ENCODE data around the gene FBXO38.
"Not testable (repeated sequence)": the region's sequence is repeated elsewhere in the genome, so short reads cannot be mapped to it uniquely, and the experiment has no call there.

The FBXO38 gene

DNA sequence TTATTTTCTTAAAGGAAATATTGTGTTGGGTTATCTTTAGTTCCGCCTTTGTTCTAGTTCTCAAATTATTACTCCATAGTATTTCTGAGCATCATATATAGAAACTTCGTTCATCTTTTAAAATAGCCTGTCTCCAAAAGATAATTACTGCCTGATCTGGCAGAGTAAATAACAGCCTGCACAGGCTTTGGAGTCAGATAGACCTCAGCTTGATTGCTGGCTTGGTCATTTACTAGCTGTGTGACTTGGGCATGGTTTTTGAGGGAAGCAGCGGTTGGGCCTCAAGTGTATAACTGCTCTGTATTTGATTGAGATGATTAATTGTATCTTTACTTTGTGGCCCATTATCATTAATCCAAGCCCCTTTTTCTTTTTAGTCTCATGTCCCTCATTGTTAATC lies 50.1 kb downstream of the FBXO38 start:
- DNase-seq, result no peak

DNA sequence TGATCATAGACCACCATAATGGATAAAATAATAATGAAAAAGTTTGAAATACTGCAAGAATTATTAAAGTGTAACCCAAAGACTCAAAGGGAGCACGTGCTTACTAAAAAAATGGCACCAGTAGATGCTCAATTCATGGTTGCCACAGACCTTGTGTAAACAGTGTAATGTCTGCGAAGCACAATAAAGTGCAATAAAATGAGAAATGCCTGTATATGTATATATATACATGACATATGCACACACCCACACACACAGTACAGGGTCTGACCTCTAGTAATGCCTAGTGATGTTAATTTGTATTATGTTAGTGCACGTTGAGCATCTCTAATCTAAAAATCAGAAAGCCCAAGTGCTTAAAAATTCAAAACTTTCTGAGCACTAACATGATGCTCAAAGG lies 52.3 kb downstream of the FBXO38 start:
- no peak for DNase-seq

DNA sequence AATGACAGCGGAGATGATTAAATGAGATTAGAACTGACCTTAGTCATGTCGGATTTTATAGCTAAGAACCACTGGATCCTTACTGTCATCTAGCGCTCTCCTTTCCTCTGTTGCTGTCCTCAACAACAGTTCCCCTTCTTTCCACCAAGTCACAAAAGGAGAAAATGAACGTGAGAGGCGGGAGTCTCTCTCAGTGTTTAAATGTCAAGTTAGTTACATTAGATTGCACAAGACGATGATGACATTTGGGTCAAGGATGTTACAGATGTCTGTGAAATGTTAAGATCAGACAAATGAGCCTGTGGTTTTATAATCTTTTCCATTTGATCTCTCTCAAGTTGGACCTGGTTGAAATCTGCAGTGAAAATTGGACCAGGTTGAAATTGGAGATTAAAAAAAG lies 53.5 kb downstream of the FBXO38 start:
- DNase-seq, result no peak

DNA sequence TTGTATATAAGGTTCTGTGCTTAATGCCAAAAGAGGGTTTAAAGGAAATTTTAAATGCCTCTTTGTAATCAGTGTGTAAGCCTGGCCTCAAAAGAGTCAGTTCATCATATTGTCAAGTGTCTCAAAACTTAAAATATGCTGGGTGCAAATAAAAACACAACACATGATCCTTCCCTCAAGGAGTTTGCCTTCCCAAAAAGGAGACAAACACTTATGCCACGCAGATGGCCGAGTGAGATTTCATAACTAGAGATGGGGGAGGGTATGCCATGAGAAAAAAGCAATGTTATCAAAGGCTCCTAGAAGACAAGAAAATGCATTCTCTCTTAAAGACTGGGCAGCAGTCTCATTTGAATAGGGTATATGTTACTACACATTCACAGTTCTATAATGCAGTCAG lies 55.2 kb downstream of the FBXO38 start:
- DNase-seq, result no peak

DNA sequence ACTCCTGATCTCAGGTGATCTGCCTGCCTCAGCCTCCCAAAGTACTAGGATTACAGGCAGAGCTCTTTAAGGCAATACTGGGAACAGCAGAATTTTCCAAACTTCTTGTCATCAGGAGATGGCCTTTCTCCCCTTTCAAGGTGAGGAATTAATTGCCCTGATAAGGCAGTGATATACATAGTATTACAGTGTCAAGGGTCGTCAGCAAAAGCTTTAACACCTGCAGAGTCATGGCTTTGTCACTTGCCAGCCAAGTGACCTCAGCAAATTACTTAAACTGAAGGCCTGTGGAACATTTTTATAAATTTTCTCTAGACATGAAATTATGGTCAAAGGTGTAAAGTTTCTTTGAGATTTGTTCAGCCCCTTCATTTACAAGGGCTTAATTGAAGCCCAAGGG lies 59.5 kb downstream of the FBXO38 start:
- DNase-seq, result no peak

DNA sequence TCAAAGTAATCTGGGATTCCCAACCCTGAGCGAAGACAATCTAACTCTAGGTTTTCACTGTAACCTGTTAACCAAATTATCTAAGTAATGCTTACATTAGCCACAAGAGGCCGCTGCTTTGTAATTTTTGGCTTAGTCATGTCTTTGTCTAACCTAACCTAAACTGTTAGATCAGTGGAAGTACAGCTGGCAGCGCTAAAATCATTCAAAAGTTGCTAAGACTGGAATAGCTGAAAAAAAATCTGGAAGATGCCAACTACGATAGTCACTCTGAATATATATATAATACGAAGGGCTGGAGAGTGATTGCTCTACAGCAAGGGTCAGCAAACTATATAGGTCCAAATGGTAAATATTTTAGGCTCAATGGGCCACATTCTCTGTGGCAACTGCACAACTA lies 60.2 kb downstream of the FBXO38 start:
- DNase-seq, result peak; percentile 60

DNA sequence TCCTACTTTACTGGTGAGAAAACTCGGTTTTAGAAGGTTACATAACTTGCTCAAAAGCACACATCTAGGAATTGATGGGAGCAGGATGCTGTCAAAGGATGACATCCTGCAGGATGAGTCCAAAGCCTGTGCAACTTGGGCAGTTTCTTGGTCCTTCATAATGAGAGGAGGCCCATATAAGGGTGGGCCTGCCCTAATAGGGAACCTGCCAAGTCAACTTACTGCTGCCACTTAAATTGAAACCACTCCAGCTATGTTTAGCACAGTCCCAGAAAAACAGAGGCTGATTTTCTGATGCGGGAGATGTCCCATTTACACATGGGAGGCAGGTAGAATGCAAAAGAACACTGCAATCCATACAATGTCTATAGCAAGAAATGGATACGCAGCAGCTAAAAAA lies 61.8 kb downstream of the FBXO38 start:
- DNase-seq, result no peak

DNA sequence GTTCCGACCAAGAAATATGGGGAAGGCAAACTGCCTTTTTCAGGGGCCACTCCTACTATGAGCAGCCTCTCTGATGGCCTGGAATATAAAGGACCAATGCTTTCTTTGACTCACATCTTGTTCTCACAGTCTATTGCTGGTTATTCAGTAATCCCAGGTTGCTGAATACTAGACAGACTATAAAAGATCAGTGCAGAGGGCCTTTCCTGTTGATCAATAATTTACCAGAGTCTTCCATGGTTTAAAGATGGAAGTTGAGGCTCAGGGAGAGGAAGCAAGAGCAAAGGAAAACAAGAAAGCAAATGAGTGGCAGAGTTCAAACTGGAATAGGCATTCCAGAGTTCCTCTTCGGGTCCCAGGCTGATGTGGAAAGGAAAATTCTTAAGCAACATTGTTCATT lies 62.9 kb downstream of the FBXO38 start:
- no peak for DNase-seq

DNA sequence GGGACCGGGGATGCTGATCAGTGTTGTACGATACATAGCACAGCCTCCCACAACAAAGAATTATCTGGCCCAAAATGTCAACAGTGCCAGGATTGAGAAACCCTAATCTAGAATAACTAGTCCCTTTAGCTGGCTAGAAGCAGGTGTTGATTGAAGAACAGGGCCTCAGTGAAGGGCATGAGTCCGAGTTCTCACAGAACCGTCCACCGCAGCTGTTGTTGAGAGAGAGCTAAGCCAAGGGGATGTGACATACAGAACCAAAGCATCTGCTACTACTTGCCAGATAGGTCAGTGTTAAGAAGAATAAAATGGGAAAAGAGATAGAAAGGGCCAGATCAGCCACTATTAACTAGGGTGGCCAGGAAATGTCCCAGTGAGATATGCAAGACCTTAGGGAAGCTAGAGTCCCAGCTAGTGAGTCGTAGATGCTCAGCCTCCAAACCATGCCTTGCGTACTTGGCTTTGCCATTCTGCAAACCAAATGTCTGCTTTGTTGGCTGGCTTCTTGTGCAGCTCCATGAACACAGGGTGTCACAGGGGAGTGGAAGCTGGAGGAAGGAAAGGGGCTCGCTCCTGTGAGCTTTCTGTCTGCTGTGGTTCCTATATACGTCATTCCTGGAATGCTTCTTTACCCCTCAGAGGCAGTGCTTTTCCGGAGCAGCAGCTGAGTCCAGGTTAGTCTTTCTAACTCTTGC lies 68.9 kb downstream of the FBXO38 start:
- no peak for DNase-seq

DNA sequence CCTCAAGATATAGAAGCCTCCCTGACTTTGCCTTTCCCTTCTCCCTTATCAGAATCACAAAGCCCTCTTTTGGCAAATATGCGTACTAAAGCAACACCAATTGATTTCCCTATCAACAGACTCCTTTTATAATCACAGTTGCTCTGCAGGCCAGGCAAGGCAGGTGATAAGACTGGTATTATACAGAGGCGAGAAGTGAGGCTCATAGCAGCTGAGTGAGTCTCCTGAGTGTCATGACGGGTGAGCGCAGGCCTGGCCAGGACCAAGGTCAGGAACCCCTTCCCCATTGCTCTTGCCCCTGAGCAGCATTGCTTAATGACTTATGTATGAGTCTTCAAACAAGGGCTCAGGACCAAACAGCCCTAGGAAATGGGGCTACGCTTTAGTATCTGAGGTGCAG lies 70.8 kb downstream of the FBXO38 start:
- DNase-seq, result no peak

DNA sequence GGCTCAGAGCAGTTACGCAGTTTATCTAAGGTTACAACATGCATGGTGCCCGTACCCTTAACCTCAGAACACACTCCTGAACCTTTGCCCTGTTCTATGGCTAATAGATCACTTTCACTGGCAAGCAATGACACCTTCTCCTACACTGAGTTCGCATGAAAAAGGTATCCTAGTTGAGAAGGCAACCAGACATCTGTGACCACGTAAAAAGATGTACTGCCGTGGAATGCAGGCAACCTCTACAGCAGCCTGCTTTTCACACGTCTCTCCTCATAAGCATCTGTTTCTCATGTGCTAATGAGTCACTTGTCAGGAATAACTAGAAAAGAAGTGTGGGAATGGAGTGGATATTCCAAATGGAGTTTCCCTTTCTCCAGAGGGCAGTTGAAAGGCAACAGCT lies 71.4 kb downstream of the FBXO38 start:
- DNase-seq, result no peak

DNA sequence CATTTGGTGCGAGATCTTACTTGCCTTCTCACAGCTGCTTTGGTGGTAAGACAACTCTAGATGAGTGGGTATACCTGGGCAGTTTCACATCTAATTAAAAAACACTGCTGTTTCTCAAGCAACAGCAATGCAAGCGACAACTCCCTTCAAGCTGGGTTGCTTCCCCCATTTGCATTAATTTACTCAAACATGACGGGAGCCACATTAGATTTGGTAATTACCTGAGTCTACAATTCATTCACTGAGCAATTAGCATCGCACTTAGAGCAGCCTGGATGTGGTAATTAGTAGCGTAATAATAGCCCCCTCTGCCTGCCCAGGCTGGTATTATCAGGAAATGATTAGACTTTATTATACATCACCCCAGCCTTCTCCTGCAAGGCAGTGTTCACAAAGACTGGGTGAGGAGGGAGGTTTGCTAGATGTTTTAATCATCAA lies 73.4 kb downstream of the FBXO38 start:
- peak; percentile 43 for DNase-seq

DNA sequence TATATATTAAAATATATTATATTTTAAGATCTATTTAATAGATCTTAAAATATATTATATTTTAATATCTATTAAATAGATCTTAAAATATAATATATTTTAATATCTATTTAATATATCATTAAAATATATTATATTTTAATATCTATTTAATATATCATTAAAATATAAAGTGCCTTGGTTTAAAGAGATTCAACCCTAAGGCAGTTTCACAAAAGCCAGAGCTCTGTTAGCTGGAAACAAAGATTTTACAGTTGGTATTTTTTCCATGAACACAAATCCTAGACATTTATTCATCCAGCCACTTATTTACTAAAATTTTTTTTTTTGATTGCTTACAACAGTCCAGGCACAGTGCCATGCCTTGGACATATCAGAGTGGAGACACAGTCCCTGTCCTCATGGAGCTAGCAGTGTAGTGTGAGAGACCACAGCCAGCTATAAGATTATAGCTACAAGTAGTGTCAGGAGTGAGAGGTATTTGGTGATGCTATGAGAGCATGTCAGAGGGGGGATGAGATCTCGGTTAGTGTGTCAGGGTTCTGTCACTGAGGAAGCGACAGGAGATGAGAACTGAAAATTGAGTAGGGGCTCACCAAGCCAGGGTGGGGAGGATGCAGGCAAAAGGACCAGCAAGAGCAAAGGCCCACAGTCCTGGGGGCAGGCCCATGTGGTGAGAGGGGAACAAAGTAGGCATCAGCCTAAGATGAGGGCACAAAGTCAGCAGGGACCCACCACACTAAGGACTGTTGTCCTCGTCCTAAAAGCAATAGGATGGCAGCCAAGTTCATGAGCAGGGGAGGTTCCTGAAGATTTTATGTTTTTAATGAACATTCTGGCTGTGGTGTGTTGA lies 74.5 kb downstream of the FBXO38 start:
- DNase-seq, result no peak

DNA sequence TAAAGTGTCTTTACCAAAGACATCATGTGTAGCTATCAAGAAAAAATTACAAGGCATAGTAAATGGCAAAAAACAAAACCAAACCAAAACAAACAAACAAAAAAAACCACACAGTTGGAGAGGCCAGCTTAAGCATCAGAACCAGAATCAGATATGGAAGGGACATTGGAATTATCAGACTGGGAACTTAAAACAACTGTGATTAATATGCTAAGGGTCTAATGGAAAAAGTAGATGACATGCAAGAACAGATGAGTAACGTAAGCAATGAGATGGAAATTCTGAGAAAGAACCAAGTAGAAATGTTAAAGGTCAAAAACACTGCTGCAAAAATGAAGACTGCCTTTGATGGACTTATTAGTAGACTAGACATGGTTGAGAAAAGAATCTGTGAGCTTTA lies 75.9 kb downstream of the FBXO38 start:
- DNase-seq, result no peak

DNA sequence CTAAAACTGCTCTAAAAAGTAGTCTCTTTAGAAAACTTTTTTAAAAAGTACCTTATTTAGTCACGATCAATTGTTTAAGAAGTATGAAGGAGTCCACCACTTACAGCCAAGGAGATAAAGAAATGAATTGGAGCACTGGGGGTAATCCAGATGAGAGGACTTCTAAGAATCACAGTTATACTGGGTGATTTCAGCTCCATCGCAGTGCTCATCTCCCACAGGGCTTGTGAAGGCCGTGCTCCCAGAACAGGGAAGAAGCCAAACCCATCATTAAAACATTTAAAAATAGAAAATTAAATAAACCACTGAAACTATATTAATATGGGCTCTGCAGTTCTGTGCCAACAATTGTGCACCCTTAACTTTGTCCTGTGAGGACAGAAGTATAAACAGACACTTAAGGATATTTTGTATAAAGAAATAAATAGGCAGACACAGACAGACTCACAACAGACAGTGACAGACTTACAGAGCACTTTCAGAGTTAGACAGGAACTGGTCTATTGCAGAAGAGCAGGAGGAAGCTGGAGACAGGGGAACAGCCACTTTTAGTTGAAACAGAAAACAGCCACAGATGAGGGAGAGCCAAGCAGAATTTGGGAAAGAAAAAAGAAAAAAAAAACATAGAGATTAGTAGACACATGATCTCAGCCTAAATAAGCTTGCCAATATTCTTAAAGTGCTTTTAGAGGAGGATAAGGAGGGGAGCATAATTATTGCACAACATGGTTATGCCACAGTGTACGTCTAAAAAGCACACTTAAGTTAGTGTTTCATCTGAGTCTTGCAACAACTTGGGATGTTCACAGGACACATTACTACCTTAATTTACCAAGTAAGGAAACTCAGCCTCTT lies 81.8 kb downstream of the FBXO38 start:
- DNase-seq, result no peak

DNA sequence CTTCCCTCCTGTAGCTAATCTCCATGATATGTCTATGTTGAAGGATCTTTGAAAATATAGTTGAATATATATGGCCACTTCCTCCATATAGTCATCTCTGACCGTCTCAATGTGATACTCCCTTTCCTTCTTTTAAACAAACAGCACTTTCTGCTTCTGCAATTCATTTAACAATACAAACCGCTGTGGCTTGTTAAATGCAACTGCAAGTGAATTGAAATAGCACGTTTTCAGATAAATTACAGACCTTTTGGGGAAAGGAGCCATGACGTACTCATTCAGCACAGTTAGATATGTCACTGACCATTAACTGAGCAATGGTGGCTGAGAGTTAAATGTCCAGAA lies 82.5 kb downstream of the FBXO38 start:
- no peak for DNase-seq

DNA sequence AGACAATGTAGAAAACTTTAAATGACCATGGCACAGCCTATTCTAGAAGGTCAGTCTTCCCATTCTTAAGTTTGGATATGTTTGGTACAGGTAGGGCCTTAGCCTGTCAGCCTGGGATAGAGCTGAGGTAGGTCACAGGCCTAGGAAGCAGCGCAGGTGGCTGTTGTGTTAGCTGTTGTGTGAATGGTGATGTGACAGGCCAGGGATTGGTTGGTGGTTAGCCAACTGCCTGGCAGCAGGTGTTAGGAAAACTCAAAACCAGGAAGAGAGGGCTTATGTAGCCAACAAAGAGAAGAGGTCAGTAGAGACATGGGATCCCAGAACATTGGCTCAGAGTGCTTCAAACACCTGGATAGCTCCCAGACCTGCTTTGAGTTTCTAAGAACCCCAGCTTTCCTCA lies 84.2 kb downstream of the FBXO38 start:
- DNase-seq, result no peak

DNA sequence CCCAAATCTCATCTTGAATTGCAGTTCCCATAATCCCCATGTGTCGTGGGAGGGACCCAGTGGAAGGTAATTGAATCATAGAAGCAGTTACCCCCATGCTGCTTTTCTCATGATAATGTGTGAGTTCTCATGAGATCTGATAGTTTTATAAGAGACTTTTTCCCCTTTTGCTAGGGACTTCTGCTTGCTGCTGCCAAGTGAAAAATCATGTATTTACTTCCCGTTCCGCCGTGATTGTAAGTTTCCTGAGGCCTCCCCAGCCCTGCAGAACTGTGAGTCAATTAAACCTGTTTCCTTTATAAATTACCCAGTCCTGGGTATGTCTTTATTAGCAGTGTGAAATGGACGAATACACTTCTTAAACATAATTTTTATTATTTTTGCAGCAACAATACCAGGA lies 85.0 kb downstream of the FBXO38 start:
- DNase-seq, result not testable (repeated sequence)

DNA sequence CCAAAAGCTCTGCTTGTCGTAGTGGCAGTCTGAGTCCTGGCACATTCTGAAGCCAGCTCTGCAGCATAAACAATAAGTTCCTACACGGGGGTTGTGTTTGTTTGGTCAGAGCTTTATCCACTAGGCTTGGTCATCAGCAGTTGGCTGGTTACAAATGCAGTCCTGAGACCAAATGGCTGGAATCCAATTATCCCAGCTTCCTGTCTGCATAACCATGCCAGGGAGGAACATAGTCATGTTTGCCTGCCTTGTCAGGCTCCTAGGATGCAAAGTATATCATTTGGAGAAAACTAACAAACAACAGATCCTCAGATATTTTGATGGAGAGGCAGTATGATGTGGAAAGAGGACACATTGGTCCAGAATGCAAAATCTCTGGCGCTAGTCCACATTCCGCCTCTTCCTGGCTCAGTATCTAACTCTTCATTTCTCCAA lies 85.8 kb downstream of the FBXO38 start:
- no peak for DNase-seq

DNA sequence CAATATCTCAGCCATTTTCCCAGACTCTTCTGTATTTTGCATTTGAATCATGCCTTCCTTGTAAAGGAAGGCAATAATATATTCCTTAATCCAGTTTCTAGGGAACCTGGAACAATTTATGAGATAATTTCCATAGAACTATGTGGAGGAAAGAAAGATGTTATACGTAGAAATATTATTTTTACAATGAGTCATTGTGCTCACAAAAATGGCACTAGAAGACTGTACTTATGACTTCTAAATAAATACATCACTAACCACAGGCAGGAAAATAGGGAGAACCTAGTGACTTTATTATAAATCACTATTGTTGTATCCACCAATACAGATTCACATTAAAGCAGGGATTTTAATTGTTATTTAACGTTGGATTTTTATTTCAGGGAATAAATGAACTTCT lies 87.6 kb downstream of the FBXO38 start:
- no peak for DNase-seq

DNA sequence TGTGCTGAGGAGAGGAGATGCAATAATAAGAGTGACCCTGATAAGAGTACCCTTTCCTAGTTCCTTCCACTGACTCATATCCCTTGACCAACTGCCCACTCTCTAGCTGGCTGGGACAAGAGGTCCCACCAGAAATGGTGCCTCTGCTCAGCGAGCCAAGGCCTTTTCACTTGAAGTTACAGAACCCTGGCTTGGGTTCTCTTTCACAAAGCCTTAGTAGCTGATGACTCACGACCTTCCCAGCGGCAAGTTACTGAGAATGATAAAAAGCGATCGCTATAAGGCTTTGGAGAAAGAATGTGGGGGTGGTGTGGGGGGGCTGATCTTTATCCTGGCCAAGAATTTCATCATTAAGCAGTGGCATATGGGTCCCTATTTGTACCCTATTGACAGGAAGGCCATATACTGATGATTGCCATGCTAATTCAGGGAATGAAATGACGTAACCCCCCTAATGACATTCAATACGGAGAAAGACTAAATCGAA lies 90.3 kb downstream of the FBXO38 start:
- no peak for DNase-seq

DNA sequence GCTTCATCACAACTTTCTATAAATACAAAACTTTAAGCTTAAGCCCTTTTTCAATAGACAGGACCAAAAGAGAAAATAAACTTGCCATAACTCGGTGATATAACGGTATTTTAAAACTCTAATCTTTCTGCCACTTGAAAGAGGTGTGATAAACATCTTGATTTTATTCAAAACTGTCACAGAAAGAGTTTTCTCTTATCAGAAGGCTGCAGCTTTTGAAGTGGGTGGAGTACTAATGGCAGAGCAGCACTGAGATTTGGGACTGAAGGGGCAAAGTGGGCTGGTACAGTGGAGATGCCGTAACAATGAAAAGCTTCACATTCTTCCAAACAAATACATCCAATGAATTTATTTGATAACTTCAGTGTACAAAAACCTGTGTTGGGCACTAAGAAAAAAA lies 92.5 kb downstream of the FBXO38 start:
- DNase-seq, result no peak

DNA sequence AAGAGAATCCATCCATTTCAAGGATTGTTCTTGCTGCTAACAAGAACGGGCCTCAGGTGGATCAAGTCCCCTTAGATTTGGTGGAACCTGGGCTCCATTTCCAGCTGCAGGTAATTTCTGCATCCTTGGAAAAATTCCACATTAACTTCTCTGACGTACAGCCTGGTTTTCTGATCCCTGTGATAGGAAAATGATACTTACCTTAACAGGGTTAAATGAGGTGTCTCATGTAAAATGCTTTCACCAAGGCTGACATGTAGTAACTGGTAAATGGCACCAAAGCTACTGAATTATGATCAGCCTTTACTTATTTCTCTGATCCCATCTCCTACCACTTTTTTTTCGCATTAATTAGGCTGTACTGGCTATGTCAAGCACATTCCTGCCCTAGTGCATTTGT lies 93.7 kb downstream of the FBXO38 start:
- no peak for DNase-seq

DNA sequence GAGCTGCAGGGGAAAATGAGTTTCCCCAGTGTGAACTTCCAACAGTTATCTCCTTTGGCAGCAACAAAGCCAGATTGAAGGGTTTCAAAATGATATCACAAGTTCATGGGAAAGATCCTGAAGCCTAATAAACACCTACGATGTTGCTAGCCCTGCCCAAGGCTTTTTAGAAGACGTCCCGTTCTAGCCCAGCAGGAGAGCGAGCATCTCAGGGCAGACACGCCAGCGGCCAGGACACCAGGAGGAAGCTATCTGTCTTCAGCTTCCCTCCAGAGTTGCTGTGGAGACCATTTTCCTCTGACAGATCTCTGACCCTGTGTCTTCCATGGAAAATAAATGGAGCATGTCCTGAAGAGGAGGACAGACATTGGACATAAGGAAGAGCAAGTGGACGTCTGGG lies 98.4 kb downstream of the FBXO38 start:
- DNase-seq, result no peak
